Lower leg skin (tissue), 4 donors: ENCODE results near the gene NHLH1. TPM values are rescaled to one million over a fixed set of nuclear protein-coding genes. Genes with fewer than 3 reads are reported as not detected.

ENCODE experiments used
- DNase-seq, 2 donors: peaks; one replicate each; pipeline ENCODE4 v3.0.0-alpha.2; 2019; ENCODE audit warnings: low spot score in 2 of 2
- H3K4me3 ChIP-seq: fragments of 200-600 bp; sonication (generic); 2 replicates; pipeline ENCODE4 v1.5.1; 2017; ENCODE audit warnings: mild to moderate bottlenecking, low read depth; ENCODE audit not compliant: poor library complexity, severe bottlenecking
- POLR2A ChIP-seq, 2 donors: fragments of 450-650 bp; IDR thresholded peaks; one replicate each; pipeline ENCODE4 v1.6.1; 2016 to 2017; ENCODE audit warnings: antibody characterized with exemption in 2 of 2, mild to moderate bottlenecking in 1 of 2, moderate library complexity in 1 of 2
- WGBS, 2 donors: methylation state at CpG; one replicate each; pipeline ENCODE4 v1.1.5; 2018; 5-methylcytosine and 5-hydroxymethylcytosine counted together
- intact Hi-C: fragments of 100-400 bp; cut with DNase I; formaldehyde crosslinking; loops from one replicate; pipeline ENCODE4 v1.15.0; 2023; ENCODE audit warnings: low total_unique reads
- total RNA-seq, 4 donors: library from RNA; depleted of rRNA; stranded (reverse); fragments of >200 nt; gene quantifications; one replicate each; pipeline ENCODE4 v1.1.0, GENCODE V29; 2016
- TF ChIP-seq, protein P1 (sequence below), 3 donors: fragments of 450-650 bp; IDR thresholded peaks; one replicate each; pipeline ENCODE4 v1.5.1; 2016; ENCODE audit warnings: antibody characterized with exemption in 3 of 3, mild to moderate bottlenecking in 3 of 3, moderate library complexity in 2 of 3

NHLH1 gene
- total RNA-seq, 4 donors from 2014 or later, result 0.10 TPM; not detected in 3

DNA sequence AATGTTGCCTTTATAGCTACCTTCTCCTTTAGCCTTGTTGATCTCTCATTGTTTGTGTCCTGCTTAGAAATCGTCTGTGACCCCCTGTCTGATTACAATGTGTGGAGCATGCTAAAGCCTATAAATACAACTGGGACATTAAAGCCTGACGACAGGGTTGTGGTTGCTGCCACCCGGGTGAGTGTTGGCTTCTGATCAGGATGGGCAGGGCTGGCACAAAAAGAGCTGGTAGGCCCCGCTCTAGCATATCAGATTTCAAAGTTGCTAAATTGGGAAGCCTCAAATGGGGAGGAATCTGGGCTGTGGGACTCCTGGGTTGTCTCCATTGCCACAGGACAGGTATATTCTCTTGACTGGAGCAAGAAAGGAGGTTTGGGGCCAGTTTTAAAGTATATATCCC is 15.2 kb upstream of the NHLH1 start:
- TF ChIP-seq, protein P1, sequence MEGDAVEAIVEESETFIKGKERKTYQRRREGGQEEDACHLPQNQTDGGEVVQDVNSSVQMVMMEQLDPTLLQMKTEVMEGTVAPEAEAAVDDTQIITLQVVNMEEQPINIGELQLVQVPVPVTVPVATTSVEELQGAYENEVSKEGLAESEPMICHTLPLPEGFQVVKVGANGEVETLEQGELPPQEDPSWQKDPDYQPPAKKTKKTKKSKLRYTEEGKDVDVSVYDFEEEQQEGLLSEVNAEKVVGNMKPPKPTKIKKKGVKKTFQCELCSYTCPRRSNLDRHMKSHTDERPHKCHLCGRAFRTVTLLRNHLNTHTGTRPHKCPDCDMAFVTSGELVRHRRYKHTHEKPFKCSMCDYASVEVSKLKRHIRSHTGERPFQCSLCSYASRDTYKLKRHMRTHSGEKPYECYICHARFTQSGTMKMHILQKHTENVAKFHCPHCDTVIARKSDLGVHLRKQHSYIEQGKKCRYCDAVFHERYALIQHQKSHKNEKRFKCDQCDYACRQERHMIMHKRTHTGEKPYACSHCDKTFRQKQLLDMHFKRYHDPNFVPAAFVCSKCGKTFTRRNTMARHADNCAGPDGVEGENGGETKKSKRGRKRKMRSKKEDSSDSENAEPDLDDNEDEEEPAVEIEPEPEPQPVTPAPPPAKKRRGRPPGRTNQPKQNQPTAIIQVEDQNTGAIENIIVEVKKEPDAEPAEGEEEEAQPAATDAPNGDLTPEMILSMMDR (IDR thresholded peaks at IDR 0.05), result no peak
- no peak for TF ChIP-seq POLR2A (IDR thresholded peaks at IDR 0.05)
- WGBS, 2 donors, result 58 to 68% methylated on average over 4 of the region's 4 CpGs
- DNase-seq, result peak in 1 of 2 donors; percentile 65
- intact Hi-C loops, result no loop called here
- H3K4me3 ChIP-seq, result no peak overlapping the region

DNA sequence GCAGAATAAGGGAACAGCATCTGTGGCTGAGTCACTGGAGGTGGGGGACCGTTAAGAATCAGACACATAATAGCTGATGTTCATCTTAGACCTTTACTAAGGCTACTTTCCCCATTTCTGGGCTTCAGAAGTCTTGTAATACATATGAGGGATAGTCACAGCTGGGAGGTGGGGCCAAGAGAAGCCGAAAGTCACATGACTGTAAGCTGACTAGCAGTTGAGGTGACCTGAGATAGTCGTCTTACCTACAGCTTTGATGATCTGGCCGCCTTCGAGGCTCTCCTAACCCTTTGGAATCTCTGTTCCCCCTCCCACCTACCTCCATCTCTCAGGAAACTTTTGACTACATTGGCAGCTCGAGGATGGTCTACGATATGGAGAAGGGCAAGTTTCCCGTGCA is 14.3 kb upstream of the NHLH1 start:
- peak in 1 of 2 donors; percentile 65 for DNase-seq
- H3K4me3 ChIP-seq, result no peak overlapping the region
- 89% methylated on average over 8 of the region's 8 CpGs for WGBS, 2 donors
- TF ChIP-seq, protein P1 (IDR thresholded peaks at IDR 0.05), result no peak
- no peak for TF ChIP-seq POLR2A (IDR thresholded peaks at IDR 0.05)
- intact Hi-C loops, result no loop called here

DNA sequence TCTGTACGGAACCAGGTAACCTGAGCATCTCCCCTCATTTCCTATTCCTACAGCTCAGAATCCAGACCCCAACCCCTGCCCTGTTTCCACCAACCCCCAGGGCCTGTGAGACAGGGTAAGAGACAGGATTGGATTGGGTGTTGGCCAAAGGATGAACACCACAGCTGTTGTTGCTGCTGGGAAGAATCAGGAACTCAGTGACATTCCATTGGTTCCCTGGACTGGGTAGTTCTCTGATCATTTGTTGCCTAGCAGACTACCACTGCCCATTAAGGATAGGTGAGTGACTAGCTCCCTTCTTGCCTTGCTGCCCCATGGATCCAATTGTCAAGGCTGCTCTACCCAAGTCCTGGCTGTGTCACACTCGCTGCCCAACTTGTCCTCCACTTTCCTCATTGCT is 13.6 kb upstream of the NHLH1 start:
- peak in 1 of 2 donors; percentile 31 for DNase-seq
- WGBS, 2 donors, result 91 to 94% methylated on average over 2 of the region's 2 CpGs
- no peak overlapping the region for H3K4me3 ChIP-seq
- intact Hi-C loops, result no loop called here
- TF ChIP-seq, protein P1 (IDR thresholded peaks at IDR 0.05), result no peak
- no peak for TF ChIP-seq POLR2A (IDR thresholded peaks at IDR 0.05)

DNA sequence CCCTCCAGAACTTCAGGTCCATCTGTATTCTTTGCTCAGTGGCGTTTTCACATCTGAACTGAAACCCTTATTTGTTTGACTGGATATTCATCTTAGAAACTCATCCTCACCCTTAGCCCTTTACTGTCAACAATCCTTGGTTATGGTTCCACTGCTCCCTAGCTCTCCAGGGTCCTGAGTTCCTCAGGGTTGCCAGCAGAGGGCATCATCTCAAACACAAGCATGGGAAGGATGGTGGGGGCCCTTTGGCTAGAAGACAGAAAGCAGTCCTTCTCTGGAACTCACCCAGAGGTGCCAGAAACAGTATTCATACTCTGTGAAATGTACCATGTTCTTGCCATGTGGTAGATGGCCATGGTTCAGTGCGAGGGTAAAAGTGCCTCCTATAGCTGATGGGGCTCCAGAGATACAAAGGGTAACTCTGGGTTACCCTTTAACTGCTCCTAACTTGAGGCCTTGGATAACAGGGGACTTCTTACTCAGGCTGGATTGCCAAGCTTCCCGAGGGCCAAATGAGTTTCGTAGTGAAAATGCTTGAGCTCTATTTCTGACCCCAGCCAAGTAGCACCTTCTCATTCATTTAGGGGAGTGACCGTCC is 12.4 kb upstream of the NHLH1 start:
- intact Hi-C loops, result no loop called here
- no peak for DNase-seq
- TF ChIP-seq, protein P1 (IDR thresholded peaks at IDR 0.05), result no peak
- no peak for TF ChIP-seq POLR2A (IDR thresholded peaks at IDR 0.05)
- WGBS, 2 donors, result 79 to 80% methylated on average over 5 of the region's 5 CpGs
- H3K4me3 ChIP-seq, result no peak overlapping the region

DNA sequence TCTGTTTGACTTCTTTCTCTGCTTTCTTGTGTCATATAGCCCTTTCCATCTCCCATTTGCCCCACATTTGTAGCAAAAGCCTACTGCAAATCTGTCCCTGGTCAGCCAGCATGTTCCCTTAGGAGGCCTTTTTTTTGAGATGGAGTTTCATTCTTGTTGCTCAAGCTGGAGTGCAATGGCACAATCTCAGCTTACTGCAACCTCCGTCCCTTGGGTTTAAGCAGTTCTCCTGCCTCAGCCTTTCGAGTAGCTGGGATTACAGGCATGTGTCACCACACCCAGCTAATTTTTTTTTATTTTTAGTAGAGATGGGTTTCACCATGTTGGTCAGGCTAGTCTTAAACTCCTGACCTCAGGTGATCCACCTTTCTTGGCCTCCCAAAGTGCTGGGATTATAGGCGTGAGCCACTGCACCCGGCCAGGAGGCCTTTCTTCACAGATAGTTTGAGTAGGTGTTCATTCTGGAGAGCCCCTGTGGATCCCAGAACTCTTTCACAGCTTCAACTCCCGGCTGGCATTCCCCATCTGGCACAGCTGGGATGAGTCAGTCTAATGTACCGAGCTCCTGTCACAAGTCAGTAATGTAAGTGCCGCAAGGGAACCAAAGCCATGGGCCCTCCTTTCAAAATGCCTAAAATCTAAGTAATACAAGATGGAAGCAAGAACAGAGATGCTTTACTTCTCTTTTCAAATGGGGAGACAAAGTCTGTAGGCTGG is 9.4 kb upstream of the NHLH1 start:
- no peak overlapping the region for H3K4me3 ChIP-seq
- 73 to 74% methylated on average over 7 of the region's 7 CpGs for WGBS, 2 donors
- DNase-seq, result peak in 1 of 2 donors; percentile 62
- intact Hi-C loops, result no loop called here
- TF ChIP-seq POLR2A (IDR thresholded peaks at IDR 0.05), result no peak
- TF ChIP-seq, protein P1 (IDR thresholded peaks at IDR 0.05), result no peak
